HL-60 (cell line): ENCODE results near the gene SBF1.

ENCODE experiments used
- DNase-seq, 2 experiments: peaks; one replicate each; pipeline ENCODE4 v3.0.0-alpha.2; 2010 to 2020; ENCODE audit warnings: low read depth in 1 of 2, low spot score in 1 of 2
- H3K27ac ChIP-seq: fragments of 250-450 bp; sonication (Bioruptor Pico); replicated peaks from 2 replicates; pipeline ENCODE4 v1.5.1; 2020; ENCODE audit warnings: mild to moderate bottlenecking, moderate library complexity
- H3K27me3 ChIP-seq: fragments of 250-450 bp; sonication (Bioruptor Pico); 2 replicates; pipeline ENCODE4 v1.5.1; 2021; ENCODE audit warnings: mild to moderate bottlenecking, moderate library complexity; ENCODE audit not compliant: insufficient read depth, poor library complexity, severe bottlenecking
- H3K4me3 ChIP-seq: replicated peaks from 2 replicates; pipeline ENCODE4 v1.5.1; 2011; ENCODE audit warnings: mild to moderate bottlenecking, control low read depth, low read length; ENCODE audit not compliant: insufficient read depth
- CTCF ChIP-seq: IDR thresholded peaks from one replicate; pipeline ENCODE4 v1.5.1; 2011; ENCODE audit warnings: low read length, control low read depth, inconsistent platforms; ENCODE audit not compliant: insufficient read depth
- GABPA ChIP-seq: IDR thresholded peaks from 2 replicates; pipeline ENCODE4 v1.6.1; 2012; ENCODE audit warnings: low read depth
- POLR2AphosphoS5 ChIP-seq: IDR thresholded peaks from 2 replicates; pipeline ENCODE4 v1.6.1; 2012; ENCODE audit warnings: low read depth
- SPI1 ChIP-seq: IDR thresholded peaks from 2 replicates; pipeline ENCODE4 v1.6.1; 2012; ENCODE audit warnings: low read depth, mild to moderate bottlenecking, borderline replicate concordance
- TF ChIP-seq, protein P1 (sequence below): IDR thresholded peaks from 2 replicates; pipeline ENCODE4 v1.6.1; 2012; ENCODE audit warnings: low read depth; ENCODE audit not compliant: insufficient replicate concordance

SBF1 gene

DNA sequence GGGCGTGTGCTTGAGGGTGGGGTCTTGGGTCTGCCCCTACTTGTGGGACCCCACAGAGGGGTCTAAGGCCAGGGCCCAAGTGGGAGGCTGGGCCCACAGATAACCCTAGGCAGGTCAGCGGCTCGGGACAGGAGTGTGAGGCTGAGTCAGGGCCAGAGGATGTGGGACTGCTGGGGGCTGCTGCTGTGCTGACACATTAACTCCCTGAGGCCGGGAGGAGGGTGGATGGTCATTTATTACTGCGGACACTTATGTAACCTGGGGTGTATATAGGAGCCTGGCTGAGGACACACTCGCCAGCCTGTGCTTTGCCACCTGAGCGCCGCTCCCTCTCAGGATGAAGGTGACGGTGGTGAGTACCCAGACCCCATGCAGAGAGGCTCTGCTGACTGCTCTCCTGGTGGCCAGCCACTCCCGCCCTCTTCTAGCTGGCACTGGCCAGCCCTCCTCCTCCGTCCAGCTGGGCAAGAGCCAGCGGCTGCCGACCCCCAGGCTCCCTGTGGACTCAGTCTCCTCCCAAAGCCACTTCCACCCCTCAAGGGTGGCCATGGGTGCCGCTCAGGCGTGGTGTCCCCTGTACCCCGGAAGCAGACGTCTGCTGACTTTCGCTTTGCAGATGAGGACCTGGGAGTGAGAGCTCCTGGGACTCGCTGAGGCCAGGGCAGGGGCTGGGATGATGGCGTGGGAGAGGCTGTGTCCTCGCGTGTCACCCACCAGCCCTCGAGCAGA, 11.9 kb upstream of the SBF1 start, which contains the start of gene MIOX:
TSS of gene MIOX (plus strand) at position 299 of the 729 bp plus-strand sequence. CDS start at position 338, 39 bp downstream.
- TF ChIP-seq GABPA: no peak
- no peak for TF ChIP-seq SPI1
- TF ChIP-seq, protein P1, sequence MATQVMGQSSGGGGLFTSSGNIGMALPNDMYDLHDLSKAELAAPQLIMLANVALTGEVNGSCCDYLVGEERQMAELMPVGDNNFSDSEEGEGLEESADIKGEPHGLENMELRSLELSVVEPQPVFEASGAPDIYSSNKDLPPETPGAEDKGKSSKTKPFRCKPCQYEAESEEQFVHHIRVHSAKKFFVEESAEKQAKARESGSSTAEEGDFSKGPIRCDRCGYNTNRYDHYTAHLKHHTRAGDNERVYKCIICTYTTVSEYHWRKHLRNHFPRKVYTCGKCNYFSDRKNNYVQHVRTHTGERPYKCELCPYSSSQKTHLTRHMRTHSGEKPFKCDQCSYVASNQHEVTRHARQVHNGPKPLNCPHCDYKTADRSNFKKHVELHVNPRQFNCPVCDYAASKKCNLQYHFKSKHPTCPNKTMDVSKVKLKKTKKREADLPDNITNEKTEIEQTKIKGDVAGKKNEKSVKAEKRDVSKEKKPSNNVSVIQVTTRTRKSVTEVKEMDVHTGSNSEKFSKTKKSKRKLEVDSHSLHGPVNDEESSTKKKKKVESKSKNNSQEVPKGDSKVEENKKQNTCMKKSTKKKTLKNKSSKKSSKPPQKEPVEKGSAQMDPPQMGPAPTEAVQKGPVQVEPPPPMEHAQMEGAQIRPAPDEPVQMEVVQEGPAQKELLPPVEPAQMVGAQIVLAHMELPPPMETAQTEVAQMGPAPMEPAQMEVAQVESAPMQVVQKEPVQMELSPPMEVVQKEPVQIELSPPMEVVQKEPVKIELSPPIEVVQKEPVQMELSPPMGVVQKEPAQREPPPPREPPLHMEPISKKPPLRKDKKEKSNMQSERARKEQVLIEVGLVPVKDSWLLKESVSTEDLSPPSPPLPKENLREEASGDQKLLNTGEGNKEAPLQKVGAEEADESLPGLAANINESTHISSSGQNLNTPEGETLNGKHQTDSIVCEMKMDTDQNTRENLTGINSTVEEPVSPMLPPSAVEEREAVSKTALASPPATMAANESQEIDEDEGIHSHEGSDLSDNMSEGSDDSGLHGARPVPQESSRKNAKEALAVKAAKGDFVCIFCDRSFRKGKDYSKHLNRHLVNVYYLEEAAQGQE: no peak
- TF ChIP-seq POLR2AphosphoS5: no peak
- TF ChIP-seq CTCF: no peak
- no peak within 1 kb of the TSS for H3K4me3 ChIP-seq
- no peak within 1 kb of the TSS for H3K27ac ChIP-seq
- H3K27me3 ChIP-seq: peaks cover 6% of the 10 kb centered on the region
- DNase-seq: no peak

DNA sequence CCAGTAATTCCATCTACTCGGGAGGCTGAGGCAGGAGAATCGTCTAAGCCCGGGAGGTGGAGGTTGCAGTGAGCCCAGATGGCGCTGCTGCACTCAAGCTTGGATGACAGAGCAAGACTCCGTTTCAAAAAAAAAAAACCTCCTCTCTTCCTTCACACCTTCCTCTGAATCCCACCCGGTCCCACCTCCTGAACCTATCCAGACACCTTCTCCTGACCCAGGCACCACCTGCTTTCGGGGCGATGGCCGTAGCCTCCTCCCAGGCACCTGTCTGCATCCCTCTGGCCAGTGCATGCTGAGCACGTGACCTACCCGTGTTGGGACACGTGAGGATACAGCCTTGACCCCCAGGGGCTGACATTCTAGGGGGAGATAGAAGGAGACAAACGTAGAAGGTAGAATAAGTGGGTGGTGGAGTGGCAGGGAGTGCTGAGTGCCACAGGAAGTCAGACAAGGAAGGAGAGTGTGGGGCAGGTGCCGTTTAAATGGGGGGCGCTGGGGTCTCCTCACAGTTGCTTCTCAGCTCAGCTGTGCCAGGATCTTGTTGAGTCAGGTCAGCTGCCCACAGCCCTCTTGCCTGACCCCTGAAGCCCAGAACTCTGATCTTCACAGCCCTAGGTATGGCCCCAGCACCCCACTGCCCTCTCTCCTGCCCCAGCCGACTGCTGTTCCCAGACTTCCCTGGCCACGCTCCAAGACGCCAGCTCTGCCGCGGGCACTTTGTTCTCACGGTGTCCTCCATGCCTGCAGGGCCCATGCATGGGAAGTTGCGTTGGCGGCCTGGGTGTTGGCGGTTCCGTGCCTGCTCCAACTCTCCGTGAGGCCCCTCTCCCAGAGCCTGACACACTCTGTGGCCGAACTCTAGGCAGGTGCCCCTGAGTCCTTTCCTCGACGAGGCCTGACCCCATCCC, 10.6 kb upstream of the SBF1 start:
- TF ChIP-seq SPI1 (no peak), GABPA (no peak), POLR2AphosphoS5 (no peak), CTCF (no peak)
- TF ChIP-seq, protein P1: no peak
- no peak overlapping the region for H3K4me3 ChIP-seq
- H3K27ac ChIP-seq: no peak overlapping the region
- H3K27me3 ChIP-seq: peaks cover 12% of the 10 kb centered on the region
- DNase-seq: no peak

- DNase-seq: no peak
- Histone ChIP-seq H3K27ac (no peak overlapping the region), H3K27me3 (peaks cover 22% of the 10 kb centered on the region), H3K4me3 (no peak overlapping the region)
- TF ChIP-seq SPI1 (no peak), CTCF (no peak), GABPA (no peak), POLR2AphosphoS5 (no peak)
- TF ChIP-seq, protein P1: no peak
These were observed 9.4 kb upstream of the SBF1 start for GRCh38 chr22:50483977-50484853.
